ENCODE data around the gene KCNMB3.
"Not testable (repeated sequence)": the region's sequence is repeated elsewhere in the genome, so short reads cannot be mapped to it uniquely, and the experiment has no call there.

DNA sequence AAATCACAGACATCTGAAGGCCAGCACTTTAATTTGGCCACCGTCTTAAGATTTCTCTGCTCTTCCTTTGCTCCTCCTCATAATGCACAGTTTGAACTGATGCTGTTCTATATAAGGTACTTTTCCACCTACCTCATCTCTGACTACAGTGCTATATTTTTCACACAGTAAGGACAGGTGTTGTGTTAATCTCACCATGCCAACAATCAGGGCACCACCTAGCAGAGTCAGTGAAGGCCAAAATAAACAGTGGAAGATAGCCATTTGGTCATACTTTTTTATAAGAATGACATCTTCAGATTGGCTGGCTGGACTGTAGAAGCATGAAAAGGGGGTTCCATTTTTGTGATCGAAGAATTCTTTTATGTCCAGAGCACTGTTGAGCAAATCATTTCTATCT, 8.1 kb downstream of the KCNMB3 start:
- TF ChIP-seq, protein P1, sequence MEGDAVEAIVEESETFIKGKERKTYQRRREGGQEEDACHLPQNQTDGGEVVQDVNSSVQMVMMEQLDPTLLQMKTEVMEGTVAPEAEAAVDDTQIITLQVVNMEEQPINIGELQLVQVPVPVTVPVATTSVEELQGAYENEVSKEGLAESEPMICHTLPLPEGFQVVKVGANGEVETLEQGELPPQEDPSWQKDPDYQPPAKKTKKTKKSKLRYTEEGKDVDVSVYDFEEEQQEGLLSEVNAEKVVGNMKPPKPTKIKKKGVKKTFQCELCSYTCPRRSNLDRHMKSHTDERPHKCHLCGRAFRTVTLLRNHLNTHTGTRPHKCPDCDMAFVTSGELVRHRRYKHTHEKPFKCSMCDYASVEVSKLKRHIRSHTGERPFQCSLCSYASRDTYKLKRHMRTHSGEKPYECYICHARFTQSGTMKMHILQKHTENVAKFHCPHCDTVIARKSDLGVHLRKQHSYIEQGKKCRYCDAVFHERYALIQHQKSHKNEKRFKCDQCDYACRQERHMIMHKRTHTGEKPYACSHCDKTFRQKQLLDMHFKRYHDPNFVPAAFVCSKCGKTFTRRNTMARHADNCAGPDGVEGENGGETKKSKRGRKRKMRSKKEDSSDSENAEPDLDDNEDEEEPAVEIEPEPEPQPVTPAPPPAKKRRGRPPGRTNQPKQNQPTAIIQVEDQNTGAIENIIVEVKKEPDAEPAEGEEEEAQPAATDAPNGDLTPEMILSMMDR (IDR thresholded peaks at IDR 0.05 in 8 of 11, conservative IDR thresholded peaks at IDR 0.05 in 3 of 11) = not testable (repeated sequence)
- TF ChIP-seq POLR2AphosphoS5, POLR2A (IDR thresholded peaks at IDR 0.05): not testable (repeated sequence)
